HG02970 (cell line): Measurements from ENCODE around the gene MPST.

ENCODE experiments used
- ATAC-seq: cut with Tn5 transposase; IDR thresholded peaks from one replicate; pipeline ENCODE4 v1.9.1; 2021; ENCODE audit warnings: mild to moderate bottlenecking, moderate library complexity, moderate number of reproducible peaks; ENCODE audit not compliant: unreplicated experiment, low FRiP score

MPST gene

DNA sequence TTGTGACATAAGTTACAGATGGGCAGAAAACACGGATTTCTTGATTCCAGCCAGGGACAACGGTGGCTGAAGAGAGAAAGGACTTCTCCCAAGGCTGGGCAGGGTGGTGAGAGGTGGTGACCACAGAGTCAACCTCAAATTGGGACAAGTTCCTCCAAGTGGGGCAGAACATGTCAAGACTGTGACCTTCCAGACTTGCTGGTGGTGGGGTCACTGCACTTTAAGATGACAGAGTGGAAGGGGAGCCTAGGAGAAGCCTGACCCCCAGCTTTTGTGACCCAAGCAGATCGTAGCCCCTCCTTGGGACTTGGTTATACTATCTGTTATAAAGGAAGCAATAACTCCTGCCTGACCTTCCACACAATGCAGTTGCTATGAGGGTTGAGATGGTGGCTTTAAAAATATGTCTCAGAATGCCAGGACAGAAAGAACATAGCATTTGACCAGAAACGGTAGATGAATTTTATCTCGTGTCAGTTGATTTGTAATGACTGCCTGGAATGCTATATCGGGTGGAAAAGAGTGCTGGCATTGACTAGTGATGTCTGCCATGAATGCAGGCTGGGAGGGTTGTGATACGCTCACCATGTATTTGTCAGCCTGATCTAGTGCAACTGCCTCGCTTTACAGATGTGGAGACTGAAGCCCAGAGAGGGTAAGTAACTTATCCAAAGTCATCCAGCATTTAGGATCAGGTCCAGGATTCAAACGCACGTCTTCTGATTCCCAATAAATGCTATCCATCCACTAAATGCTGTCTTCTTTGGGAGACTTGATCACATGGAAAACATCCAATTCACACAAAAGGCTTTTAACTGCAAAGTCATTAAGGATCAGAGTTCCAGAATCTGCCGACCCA lies 18.6 kb upstream of the MPST start:
- ATAC-seq: no peak

DNA sequence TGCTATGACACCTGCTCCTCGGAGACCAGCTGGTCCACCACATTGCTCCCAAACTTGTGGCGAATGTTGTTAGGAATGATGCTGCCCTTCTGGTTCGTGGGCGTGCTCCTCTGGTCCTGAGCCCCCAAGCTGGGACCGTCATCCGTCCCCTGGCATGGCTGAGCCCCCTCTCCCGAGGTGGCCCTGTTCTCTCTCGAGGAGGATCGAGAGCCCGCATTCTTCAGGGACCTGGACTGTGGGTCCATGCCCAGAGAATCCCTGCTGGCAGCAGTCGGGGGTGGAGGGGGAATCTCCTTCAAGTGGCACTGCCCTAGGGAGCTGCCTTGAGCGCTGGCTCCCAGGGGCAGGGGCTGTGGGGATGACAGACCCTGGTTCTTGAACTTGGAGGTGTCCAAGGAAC lies 17.7 kb upstream of the MPST start:
- no peak for ATAC-seq

DNA sequence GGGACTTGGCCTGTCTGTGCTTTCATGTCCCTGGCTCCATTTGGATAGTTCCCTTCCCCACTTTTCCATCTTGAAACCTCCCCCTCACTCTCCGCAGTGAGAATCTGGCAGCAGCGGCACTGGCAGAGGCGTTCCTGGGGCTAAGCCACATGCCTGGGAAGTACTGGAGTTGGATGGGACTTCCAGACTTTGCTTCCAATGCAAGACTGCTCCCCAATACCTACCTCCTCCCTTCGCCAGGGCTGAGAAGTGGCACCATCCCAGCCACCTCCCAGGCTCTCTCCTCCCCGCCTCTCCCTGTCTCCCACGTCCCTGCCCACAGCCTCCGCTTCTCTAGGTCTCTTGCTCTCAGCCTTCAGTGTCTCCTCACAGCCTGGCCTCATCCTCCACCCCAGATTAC lies 16.9 kb upstream of the MPST start:
- no peak for ATAC-seq

DNA sequence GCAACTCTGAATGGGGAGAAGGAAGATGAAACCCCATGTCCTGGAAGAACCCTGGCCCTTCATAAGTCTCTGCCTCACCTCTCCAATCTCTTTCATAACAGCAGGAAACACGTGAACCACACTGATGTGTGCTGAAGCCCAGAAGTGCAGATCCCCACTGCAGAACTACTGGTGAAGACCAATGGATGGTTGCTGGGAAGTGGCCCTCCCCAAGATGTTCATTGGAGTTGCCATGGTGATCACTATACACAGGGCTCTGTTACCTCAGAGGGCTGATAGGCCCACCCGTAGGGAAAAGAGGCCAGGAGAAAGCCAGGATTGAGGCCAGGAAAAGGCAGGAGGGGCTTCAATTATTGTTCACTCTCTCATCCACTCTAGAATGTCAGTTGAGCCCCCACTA lies 11.9 kb upstream of the MPST start:
- no peak for ATAC-seq

GRCh38 chr22:37008365-37008764 lies 11.2 kb upstream of the MPST start:
- no peak for ATAC-seq

- no peak for ATAC-seq
These were observed 10.1 kb upstream of the MPST start for GRCh38 chr22:37009490-37009889.

DNA sequence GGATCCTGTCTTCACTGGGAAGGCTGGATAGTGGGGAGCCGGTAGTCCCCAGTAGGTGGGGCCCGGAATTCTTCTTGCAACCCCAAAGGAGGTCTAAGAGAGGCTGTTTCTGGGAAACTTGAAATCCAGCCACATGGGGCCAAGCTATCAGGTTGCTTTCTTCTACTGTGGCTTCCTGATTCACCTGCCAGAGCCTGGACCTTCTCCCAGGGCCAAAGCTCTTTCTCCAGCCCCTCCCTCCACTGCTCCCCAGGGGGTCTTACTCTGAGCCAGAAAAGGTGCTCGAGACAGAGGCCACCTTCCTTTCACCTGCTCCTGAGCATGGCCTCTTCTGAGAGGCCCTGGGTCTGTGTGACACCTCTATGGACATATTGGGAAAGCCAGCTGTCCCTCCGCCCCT lies 9.4 kb upstream of the MPST start:
- ATAC-seq: no peak

DNA sequence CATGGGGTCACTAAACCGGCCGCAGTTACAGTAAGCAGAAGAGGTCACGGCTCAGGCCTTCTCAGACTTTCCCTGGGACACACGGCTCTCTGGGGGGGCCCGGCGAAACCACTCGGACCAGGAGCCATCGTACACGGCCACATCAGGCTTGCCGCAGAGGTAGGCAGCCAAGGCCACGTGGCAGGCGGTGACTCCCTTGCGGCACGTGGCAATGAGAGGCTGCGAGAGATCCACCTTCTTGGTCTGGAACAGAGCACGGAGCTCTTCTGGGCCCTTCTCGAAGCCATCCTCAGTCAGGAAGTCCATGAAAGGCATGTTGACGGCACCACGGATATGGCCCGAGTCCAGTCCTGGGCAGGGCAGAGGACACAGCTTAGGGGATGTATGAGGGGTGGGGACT lies 8.6 kb upstream of the MPST start:
- no peak for ATAC-seq

DNA sequence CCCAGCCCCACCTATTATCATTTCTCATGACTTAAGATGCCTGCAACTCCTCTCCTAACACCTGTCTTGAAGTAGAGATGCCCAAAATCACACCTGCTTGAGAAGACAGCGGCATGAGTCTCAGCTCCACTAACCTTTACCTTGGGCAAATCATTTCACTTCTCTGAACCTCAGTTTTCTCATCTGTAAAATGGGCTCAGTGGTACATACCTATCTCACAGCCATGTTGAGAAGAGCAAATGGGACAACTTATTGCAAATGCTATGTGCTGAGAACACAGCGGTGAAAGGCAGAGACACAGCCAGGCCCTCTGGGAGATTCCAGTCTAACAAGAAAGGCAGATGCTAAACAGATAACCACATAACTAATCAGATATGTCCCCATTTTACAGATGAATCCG lies 8.1 kb upstream of the MPST start:
- ATAC-seq: no peak

- no peak for ATAC-seq
These were observed 7.2 kb upstream of the MPST start for GRCh38 chr22:37012262-37012904.

DNA sequence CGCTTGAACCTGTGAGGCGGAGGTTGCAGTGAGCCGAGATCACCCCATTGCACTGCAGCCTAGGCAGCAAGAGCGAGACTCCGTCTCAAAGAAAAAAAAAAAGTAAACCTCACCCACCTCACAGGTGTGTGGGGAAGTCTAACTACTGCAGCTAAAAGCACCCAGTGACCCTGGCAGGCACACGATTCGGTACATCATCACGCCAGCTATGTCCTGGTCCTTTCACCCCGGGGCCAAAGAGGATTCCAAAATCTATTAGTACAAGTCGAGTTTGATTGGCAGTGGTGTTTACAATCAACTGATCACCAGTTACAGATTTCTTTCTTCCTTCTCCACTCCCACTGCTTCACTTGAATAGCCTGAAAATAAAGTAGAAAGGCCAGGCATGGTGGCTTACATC lies 6.6 kb upstream of the MPST start:
- no peak for ATAC-seq

- no peak for ATAC-seq
These were observed 5.1 kb upstream of the MPST start for GRCh38 chr22:37014415-37014806.

DNA sequence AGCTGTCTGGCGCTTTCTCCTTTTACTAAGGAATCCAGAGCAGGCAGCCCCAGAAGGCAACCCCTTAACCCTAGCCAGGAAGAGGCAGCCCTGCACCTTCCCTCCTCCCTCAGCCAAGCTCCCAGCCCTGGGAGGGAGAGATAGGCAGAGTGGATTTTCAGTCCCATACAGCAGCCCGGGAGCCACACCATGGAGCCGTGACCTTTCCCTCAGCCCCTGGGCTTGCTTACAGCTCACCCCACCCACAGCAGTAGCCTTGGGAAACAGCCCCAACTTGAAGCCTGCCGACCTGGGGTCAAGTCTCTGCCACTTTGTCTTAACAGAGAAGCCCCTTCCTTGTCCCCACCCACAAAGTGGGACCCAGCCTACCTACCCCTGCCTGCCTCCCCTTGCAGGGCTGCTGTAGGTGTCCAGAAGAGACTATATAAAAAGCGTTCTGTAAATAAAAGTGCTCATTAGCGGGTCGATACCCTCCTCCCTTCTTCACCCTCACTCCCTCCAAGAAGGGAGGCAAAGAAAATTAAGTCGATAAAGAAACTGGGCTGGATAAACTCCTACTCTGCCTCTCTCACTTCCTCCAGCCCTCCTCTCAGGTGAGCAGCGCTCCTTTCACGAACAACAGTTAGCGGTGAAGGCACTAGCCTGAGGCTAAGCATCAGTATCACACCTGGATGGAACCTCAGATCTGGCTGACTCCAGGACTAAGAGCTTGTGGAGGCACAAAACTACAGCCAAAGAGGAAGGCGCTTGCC lies 4.5 kb upstream of the MPST start:
- no peak for ATAC-seq

- ATAC-seq: no peak
These were observed 4.0 kb upstream of the MPST start for GRCh38 chr22:37015587-37015878.

GRCh38 chr22:37016134-37016910 lies 3.2 kb upstream of the MPST start:
- ATAC-seq: no peak

- ATAC-seq: no peak
These were observed 2.2 kb upstream of the MPST start for GRCh38 chr22:37017356-37017755.

GRCh38 chr22:37018086-37018814 lies 1.3 kb upstream of the MPST start:
- no peak for ATAC-seq

DNA sequence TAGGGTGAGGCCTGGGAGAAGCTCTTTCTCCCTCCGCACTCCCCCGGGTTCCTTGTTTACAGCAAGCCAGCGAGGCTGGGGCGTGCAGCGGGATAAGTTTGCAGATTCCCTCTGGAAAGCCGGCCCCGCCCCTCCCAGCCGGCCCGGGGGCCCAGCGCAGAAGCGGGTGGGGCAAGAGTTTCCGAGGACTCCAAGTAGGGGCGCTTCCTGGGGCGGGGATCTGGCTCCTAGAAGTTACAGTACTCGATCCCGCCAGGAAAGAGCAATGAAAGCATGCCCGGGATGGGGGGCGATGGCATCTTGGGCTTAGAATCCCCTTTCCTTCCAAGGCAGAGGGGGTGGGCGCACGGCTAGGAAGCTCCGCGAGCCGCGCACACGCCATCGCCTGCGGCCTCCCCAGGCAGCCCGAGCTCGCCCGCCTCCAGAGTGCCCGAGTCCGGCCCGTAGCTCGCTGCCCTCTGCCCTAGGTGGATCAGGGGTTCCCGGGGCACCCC lies 680 bp upstream of the MPST start:
- ATAC-seq: peak; percentile 13

- peak; percentile 22 for ATAC-seq
These were observed 594 bp downstream of the MPST start for GRCh38 chr22:37020192-37020479.

GRCh38 chr22:37021041-37021440 lies 1.5 kb downstream of the MPST start:
- ATAC-seq: no peak
